Chondrocyte (in vitro differentiated cells): ENCODE data around the gene SND1. TPM values are rescaled to one million over a fixed set of nuclear protein-coding genes. Genes with fewer than 3 reads are reported as not detected.

Experiments used
- DNase-seq: peaks from one replicate; pipeline ENCODE4 v3.0.0; 2021; ENCODE audit warnings: mixed read lengths, low spot score
- H3K27ac Mint-ChIP-seq: one replicate; pipeline ENCODE4 v1.8.0; 2021; ENCODE audit warnings: mild to moderate bottlenecking, moderate library complexity, mixed read lengths; ENCODE audit not compliant: unreplicated experiment
- H3K27me3 Mint-ChIP-seq: 2 replicates; pipeline ENCODE4 v1.8.0; 2021; ENCODE audit warnings: low read depth, mixed read lengths
- H3K36me3 Mint-ChIP-seq: 2 replicates; pipeline ENCODE4 v1.8.0; 2021; ENCODE audit warnings: low read depth, mixed read lengths
- H3K4me1 Mint-ChIP-seq: 2 replicates; pipeline ENCODE4 v1.8.0; 2021; ENCODE audit warnings: low read depth, mild to moderate bottlenecking, mixed read lengths
- H3K4me3 Mint-ChIP-seq: one replicate; pipeline ENCODE4 v1.8.0; 2021; ENCODE audit warnings: mild to moderate bottlenecking, moderate library complexity, mixed read lengths; ENCODE audit not compliant: unreplicated experiment
- H3K9me3 Mint-ChIP-seq: 2 replicates; pipeline ENCODE4 v1.8.0; 2021; ENCODE audit warnings: low read depth, mixed read lengths
- total RNA-seq: library from RNA; stranded (reverse); gene quantifications from 3 replicates; pipeline ENCODE4 v1.2.1, GENCODE V29; 2021
- TF ChIP-seq, protein P1 (sequence below): fragments of 200-600 bp; sonication (generic); IDR thresholded peaks from 2 replicates; pipeline ENCODE4 v1.5.0; 2021; ENCODE audit warnings: antibody characterized with exemption, mild to moderate bottlenecking, moderate library complexity

The SND1 gene
- total RNA-seq, 1 donor from 2014 or later: 229 TPM

DNA sequence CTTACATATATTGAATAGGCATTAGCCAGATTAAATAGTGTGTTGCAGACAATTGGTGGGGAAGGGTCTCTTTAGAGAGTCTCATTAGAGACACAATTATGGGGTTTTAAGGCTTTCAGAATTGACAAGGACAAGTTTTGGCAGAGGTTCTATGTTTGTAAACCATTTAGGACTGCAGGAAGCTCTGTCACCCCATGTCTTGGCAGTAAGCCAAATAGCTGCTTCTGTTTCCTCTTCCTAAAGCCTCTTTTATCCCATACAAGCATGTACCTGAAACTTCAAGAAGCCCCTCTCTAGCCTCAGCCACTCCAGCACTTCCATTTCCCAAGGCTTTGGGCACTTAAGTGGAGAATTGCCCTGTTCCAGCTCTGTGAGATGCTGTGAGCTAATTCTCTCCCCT is 401.0 kb downstream of the SND1 start:
- H3K4me3 Mint-ChIP-seq: no peak overlapping the region
- no peaks in the 10 kb centered on the region for H3K36me3 Mint-ChIP-seq
- H3K4me1 Mint-ChIP-seq: peaks cover 43% of the 10 kb centered on the region
- TF ChIP-seq, protein P1, sequence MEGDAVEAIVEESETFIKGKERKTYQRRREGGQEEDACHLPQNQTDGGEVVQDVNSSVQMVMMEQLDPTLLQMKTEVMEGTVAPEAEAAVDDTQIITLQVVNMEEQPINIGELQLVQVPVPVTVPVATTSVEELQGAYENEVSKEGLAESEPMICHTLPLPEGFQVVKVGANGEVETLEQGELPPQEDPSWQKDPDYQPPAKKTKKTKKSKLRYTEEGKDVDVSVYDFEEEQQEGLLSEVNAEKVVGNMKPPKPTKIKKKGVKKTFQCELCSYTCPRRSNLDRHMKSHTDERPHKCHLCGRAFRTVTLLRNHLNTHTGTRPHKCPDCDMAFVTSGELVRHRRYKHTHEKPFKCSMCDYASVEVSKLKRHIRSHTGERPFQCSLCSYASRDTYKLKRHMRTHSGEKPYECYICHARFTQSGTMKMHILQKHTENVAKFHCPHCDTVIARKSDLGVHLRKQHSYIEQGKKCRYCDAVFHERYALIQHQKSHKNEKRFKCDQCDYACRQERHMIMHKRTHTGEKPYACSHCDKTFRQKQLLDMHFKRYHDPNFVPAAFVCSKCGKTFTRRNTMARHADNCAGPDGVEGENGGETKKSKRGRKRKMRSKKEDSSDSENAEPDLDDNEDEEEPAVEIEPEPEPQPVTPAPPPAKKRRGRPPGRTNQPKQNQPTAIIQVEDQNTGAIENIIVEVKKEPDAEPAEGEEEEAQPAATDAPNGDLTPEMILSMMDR: no peak
- no peaks in the 10 kb centered on the region for H3K9me3 Mint-ChIP-seq
- H3K27ac Mint-ChIP-seq: no peak overlapping the region
- no peak for DNase-seq
- H3K27me3 Mint-ChIP-seq: no peaks in the 10 kb centered on the region

DNA sequence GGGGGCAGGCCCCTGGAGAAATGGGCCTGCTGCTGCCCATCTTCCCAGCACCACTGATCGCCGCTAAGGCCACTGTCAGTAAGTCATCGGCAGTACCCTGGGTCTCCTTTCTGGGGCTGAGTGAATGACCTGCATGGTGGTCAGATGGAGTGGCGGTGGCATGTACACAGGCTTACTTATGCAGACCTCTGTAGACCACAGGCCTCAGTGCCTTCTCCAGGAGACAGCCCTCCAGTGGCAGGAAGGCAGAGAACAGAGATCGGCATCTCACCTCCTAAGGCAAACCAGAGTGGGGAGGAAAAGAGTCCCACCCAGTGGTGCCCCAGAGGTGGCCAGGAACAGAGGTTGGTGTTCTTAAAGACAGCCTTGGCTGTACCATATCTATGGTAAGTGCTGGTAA is 402.0 kb downstream of the SND1 start:
- no peak for DNase-seq
- H3K9me3 Mint-ChIP-seq: no peaks in the 10 kb centered on the region

DNA sequence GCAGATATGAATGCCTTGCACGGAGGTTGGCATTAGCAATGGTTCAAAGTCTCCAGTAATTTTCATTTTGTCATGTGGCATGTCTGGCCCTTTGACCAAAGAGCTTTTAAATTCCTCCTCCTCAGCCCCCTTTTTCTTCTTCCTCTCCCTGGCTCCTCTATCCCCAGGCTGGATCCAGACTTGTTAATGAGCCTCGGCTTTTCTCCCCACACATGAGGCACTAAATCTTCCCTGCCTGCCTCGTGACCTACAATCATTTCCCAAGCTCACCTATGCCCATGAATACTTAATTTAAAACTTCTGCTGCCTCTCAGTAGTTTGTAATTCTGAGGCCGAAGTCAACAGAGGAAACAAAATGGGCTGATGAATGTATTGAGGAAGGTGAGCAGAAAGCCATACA is 402.5 kb downstream of the SND1 start:
- peaks cover 56% of the 10 kb centered on the region for H3K4me1 Mint-ChIP-seq
- no peak overlapping the region for H3K27ac Mint-ChIP-seq
- H3K27me3 Mint-ChIP-seq: no peaks in the 10 kb centered on the region
- H3K9me3 Mint-ChIP-seq: no peaks in the 10 kb centered on the region
- H3K36me3 Mint-ChIP-seq: no peaks in the 10 kb centered on the region
- TF ChIP-seq, protein P1: no peak
- DNase-seq: no peak
- no peak overlapping the region for H3K4me3 Mint-ChIP-seq

More for the DNA sequence above, 402.0 kb downstream of the SND1 start:
- Mint-ChIP-seq H3K36me3 (no peaks in the 10 kb centered on the region), H3K4me3 (no peak overlapping the region), H3K27ac (no peak overlapping the region), H3K27me3 (no peaks in the 10 kb centered on the region), H3K4me1 (peaks cover 52% of the 10 kb centered on the region)
- TF ChIP-seq, protein P1: no peak

DNA sequence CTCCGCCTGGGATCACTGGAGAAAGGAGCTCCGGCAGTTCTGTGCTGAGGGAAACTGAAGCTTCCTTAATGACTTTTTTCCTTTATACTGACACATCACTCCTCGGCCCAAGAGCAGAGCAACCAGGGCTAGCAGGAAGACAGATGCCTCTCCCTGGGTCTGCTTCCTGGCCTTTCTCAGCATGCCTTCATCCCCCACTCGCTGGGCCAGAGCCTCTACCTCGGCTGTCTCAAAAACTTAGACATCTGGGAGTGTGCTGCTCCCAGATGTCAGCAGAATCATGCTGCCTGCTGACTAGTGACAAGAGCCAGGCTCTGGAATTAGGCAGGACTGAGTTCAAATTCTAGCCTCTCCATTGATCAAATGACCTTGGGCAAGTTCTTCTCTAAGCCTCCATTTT is 403.6 kb downstream of the SND1 start:
- Mint-ChIP-seq H3K9me3 (no peaks in the 10 kb centered on the region), H3K36me3 (peaks cover 2% of the 10 kb centered on the region), H3K27ac (peak overlapping the region; percentile 91), H3K4me3 (no peak overlapping the region), H3K4me1 (peaks cover 59% of the 10 kb centered on the region), H3K27me3 (no peaks in the 10 kb centered on the region)
- TF ChIP-seq, protein P1: no peak
- no peak for DNase-seq

DNA sequence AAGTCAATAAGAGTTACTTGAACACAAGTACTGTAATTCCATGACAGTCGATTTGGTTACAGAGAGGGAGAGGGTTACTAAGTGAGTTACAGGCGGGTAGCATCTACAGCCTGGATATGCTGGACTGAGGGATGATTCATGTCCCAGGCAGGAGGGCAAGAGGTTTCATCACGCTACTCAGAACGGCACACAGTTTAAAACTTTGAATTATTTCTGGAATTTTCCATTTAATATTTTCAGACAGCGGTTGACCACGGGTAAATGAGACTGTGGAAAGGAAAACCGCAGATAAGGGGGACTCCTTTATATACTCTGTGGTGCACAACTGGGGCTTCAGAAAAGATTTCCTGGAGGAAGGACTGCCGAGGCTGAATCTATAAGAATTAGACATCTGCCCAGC is 404.9 kb downstream of the SND1 start:
- Mint-ChIP-seq H3K36me3 (peaks cover 2% of the 10 kb centered on the region), H3K27ac (peak overlapping the region; percentile 91), H3K4me1 (peaks cover 61% of the 10 kb centered on the region), H3K4me3 (peak overlapping the region; percentile 43), H3K27me3 (no peaks in the 10 kb centered on the region), H3K9me3 (no peaks in the 10 kb centered on the region)
- DNase-seq: no peak
- TF ChIP-seq, protein P1: no peak
